Activated CD8-positive, alpha-beta T cell treated with anti-CD3 and anti-CD28 coated beads for 36 hours (primary cell): ENCODE measurements around the gene SLC12A5. TPM values are rescaled to one million over a fixed set of nuclear protein-coding genes. Genes with fewer than 3 reads are reported as not detected.

Source experiments
- ATAC-seq: fragments of 200-7000 bp; cut with Tn5 transposase; one replicate; pipeline ENCODE4 v1.10.0; 2021; ENCODE audit warnings: mild to moderate bottlenecking, moderate library complexity
- CTCF ChIA-PET: fragments of 350-600 bp; sonication (Branson Sonifier 250); formaldehyde crosslinking; loops from one replicate; lab custom pipeline; 2021; ENCODE audit warnings: antibody characterized with exemption; lab: Charles Lee
- POLR2A ChIA-PET: fragments of 350-600 bp; sonication (Branson Sonifier 250); formaldehyde crosslinking; loops from one replicate; lab custom pipeline; 2021; ENCODE audit warnings: antibody characterized with exemption; lab: Charles Lee
- DNase-seq: peaks from one replicate; pipeline ENCODE4 v3.0.0-alpha.2; 2020
- H3K27ac Mint-ChIP-seq: one replicate; pipeline ENCODE4 v1.8.0; 2021; ENCODE audit warnings: mild to moderate bottlenecking, mixed read lengths
- H3K27me3 Mint-ChIP-seq: one replicate; pipeline ENCODE4 v1.8.0; 2021; ENCODE audit warnings: mixed read lengths
- H3K36me3 Mint-ChIP-seq: one replicate; pipeline ENCODE4 v1.8.0; 2021; ENCODE audit warnings: low read depth, mixed read lengths
- H3K4me1 Mint-ChIP-seq: one replicate; pipeline ENCODE4 v1.8.0; 2021; ENCODE audit warnings: low read depth, mixed read lengths
- H3K4me3 Mint-ChIP-seq: one replicate; pipeline ENCODE4 v1.8.0; 2021; ENCODE audit warnings: mild to moderate bottlenecking, moderate library complexity, mixed read lengths
- H3K9me3 Mint-ChIP-seq: one replicate; pipeline ENCODE4 v1.8.0; 2021; ENCODE audit warnings: mixed read lengths
- intact Hi-C: fragments of 100-400 bp; cut with micrococcal nuclease; formaldehyde crosslinking; loops from one replicate; pipeline ENCODE4 v1.10.0; 2022
- total RNA-seq, 2 experiments: library from RNA; stranded (reverse); gene quantifications; one replicate each; pipeline ENCODE4 v1.2.3, GENCODE V29; 2021
- TF ChIP-seq, protein P1 (sequence below): fragments of 200-600 bp; IDR thresholded peaks from one replicate; pipeline ENCODE4 v1.8.0; 2022; ENCODE audit warnings: antibody characterized with exemption, mild to moderate bottlenecking

SLC12A5 gene
- total RNA-seq = under 1 TPM in 1 of 2 experiments, not detected in 1; 0.43 TPM

DNA sequence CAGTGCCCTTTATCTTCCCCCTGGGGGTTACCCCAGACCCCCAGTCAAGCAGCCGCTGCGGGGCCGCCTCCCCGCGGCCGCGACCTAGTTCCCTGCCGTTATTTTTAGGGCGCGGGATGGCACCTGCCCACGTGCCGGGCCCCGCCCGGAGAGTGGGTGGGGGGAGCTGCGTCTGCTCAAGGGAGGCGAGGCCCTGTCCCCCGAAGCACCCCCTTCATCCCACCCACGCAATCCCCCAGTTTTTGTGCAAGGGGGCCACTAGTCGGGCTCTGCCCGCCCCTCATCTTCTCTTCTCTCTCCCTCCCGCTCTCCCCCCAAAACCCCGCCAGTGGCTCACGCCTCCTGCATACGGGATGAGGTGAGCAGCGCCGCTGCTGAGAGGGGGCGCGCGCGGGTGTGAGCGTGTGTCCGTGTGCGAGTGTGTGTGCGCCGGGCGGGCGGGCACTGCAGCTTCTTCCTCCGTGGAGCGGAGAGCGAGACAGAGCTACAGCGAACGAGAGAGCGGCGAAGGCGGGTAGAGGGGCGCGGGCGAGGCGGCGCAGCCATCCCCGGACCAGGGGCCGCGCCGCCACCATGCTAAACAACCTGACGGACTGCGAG, at the start of gene SLC12A5:
SLC12A5 (plus strand) TSS at position 444 of the 600 bp plus-strand sequence; CDS start at position 574, 130 bp downstream.
- no peaks in the 10 kb centered on the region for H3K36me3 Mint-ChIP-seq
- no peak within 1 kb of the TSS for H3K27ac Mint-ChIP-seq
- H3K4me3 Mint-ChIP-seq = no peak within 1 kb of the TSS
- H3K9me3 Mint-ChIP-seq = no peaks in the 10 kb centered on the region
- TF ChIP-seq, protein P1, sequence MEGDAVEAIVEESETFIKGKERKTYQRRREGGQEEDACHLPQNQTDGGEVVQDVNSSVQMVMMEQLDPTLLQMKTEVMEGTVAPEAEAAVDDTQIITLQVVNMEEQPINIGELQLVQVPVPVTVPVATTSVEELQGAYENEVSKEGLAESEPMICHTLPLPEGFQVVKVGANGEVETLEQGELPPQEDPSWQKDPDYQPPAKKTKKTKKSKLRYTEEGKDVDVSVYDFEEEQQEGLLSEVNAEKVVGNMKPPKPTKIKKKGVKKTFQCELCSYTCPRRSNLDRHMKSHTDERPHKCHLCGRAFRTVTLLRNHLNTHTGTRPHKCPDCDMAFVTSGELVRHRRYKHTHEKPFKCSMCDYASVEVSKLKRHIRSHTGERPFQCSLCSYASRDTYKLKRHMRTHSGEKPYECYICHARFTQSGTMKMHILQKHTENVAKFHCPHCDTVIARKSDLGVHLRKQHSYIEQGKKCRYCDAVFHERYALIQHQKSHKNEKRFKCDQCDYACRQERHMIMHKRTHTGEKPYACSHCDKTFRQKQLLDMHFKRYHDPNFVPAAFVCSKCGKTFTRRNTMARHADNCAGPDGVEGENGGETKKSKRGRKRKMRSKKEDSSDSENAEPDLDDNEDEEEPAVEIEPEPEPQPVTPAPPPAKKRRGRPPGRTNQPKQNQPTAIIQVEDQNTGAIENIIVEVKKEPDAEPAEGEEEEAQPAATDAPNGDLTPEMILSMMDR = no peak
- intact Hi-C loops = no loop called here
- POLR2A ChIA-PET = interaction anchor here (0.7 kb wide), 1 partner anchor 141 kb away, joined by 3 read pairs; the partner anchor contains the start of gene SPATA25
- no peak for DNase-seq
- ATAC-seq = no peak
- H3K27me3 Mint-ChIP-seq = peaks cover 52% of the 10 kb centered on the region
- CTCF ChIA-PET = interaction anchor here (4.7 kb wide), 1 partner anchor 15 kb away, joined by 25 read pairs; no protein-coding TSS in a partner anchor
- no peaks in the 10 kb centered on the region for H3K4me1 Mint-ChIP-seq

DNA sequence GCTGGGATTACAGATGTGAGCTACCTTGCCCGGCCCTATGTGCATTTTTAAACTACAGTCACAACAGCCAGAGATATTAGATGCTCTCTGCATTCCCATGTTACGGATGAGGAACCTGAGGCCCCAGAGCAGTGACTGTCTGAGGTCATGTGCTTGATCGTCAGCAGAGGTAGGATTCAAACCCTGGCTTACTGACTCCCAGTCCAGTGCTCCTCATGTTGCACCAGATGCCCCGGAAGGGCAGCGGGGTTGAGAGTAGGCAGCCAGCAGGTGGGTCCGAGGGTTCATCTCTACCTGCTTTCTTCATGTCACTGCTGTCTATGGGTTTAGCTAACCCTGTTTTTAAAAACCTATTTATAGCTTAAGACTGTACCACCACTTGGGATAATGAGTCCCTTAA, 47.8 kb upstream of the SLC12A5 start:
- peaks cover 3% of the 10 kb centered on the region for H3K4me1 Mint-ChIP-seq
- ChIA-PET CTCF (interaction anchor here (0.9 to 3.7 kb wide), 2 partner anchors 10 to 33 kb away, joined by 3 to 29 read pairs; partner anchors contain the start of gene ZNF335), POLR2A (no interaction called here)
- ATAC-seq (no peak), DNase-seq (no peak)
- H3K9me3 Mint-ChIP-seq = no peaks in the 10 kb centered on the region
- intact Hi-C loops = no loop called here
- no peak overlapping the region for H3K27ac Mint-ChIP-seq
- no peaks in the 10 kb centered on the region for H3K36me3 Mint-ChIP-seq
- H3K27me3 Mint-ChIP-seq = no peaks in the 10 kb centered on the region
- TF ChIP-seq, protein P1 = no peak
- H3K4me3 Mint-ChIP-seq = no peak overlapping the region

DNA sequence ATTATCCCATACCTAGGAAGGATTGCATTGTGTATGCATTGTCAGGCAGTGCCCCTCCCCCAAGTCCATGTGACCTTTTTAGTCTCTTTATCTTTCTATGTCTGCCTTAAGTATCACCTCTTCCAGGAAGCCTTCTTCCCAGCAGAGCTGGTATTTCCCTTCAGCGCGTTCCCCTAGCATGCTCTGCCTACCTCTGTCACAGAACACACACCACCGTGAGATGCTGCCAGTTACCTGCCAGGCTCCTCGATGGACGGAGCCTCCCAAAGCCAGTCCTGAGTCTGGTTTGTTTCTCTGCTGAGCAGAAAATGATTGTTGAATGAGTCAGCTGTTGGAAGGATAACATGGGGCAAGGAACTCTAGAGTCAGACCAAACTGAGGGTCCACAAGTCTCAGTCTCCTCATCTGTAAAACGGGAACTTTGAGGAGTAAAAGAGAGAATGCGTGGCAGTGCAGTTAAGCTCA, 45.7 kb upstream of the SLC12A5 start:
- intact Hi-C loops = no loop called here
- no peaks in the 10 kb centered on the region for H3K36me3 Mint-ChIP-seq
- no peaks in the 10 kb centered on the region for H3K9me3 Mint-ChIP-seq
- no peak overlapping the region for H3K4me3 Mint-ChIP-seq
- H3K27me3 Mint-ChIP-seq = peaks cover 6% of the 10 kb centered on the region
- TF ChIP-seq, protein P1 = no peak
- no peak overlapping the region for H3K27ac Mint-ChIP-seq
- ChIA-PET CTCF (interaction anchor here (1.6 to 3.7 kb wide), 5 partner anchors 12 to 31 kb away, joined by 3 to 29 read pairs (median 5); partner anchors contain the start of gene ZNF335), POLR2A (interaction anchor here (2.0 kb wide), 1 partner anchor 10 kb away, joined by 7 read pairs; the partner anchor contains the start of gene ZNF335)
- no peak for DNase-seq
- peak; percentile 19 for ATAC-seq
- H3K4me1 Mint-ChIP-seq = peaks cover 3% of the 10 kb centered on the region

DNA sequence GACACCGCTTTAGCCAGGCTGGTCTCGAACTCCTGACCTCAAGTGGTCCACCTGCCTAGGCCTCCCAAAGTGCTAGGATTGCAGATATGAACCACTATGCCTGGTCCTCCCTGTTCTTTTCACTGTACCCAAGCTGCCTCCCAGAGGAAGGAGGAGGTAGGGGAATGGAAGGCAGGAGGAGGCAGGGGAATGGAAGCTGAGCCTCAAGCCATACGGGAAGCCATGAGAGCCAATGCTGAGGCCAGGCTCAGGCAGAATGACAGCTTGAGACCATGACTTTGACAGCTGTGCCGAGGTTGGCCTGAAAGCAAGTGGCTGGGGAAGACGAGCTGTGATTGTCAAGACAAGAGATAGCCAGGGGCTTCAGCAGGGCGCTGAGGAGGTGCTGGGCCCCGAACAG, 43.4 kb upstream of the SLC12A5 start:
- H3K36me3 Mint-ChIP-seq = no peaks in the 10 kb centered on the region
- POLR2A ChIA-PET = interaction anchor here (0.8 to 1.4 kb wide), 3 partner anchors 8 to 75 kb away, joined by 3 to 4 read pairs (median 3); no protein-coding TSS in a partner anchor

More for the DNA sequence above, 43.4 kb upstream of the SLC12A5 start:
- intact Hi-C loops = no loop called here
- TF ChIP-seq, protein P1 = no peak
- Mint-ChIP-seq H3K4me3 (no peak overlapping the region), H3K9me3 (no peaks in the 10 kb centered on the region), H3K27me3 (peaks cover 12% of the 10 kb centered on the region), H3K4me1 (peaks cover 3% of the 10 kb centered on the region), H3K27ac (no peak overlapping the region)
- ATAC-seq = no peak
- CTCF ChIA-PET = interaction anchor here (1.1 to 3.3 kb wide), 7 partner anchors 10 to 186 kb away, joined by 3 to 71 read pairs (median 14); partner anchors contain the start of gene ZNF335
- DNase-seq = no peak
